NCI-H1105 treated with DMSO at 0.1 percent for 48 hours (cell line): Measurements from ENCODE around the gene NCMAP.

Experiments used
- DNase-seq: peaks from one replicate; lab custom pipeline; 2025; lab: John Stamatoyannopoulos, UW

The NCMAP gene

GRCh38 chr1:24622218-24622617, 66.3 kb downstream of the NCMAP start:
- no peak for DNase-seq

GRCh38 chr1:24632832-24633175, 76.9 kb downstream of the NCMAP start:
- DNase-seq, result no peak

- DNase-seq, result peak; percentile 82
These were observed 79.4 kb downstream of the NCMAP start for GRCh38 chr1:24635195-24635843.

GRCh38 chr1:24636661-24637357, 80.9 kb downstream of the NCMAP start:
- DNase-seq, result no peak

- no peak for DNase-seq
These were observed 83.2 kb downstream of the NCMAP start for GRCh38 chr1:24639094-24639493.

- no peak for DNase-seq
These were observed 84.0 kb downstream of the NCMAP start for GRCh38 chr1:24639881-24640280.

GRCh38 chr1:24640288-24640687, 84.4 kb downstream of the NCMAP start:
- no peak for DNase-seq

- no peak for DNase-seq
These were observed 85.8 kb downstream of the NCMAP start for GRCh38 chr1:24641646-24642151.

- DNase-seq, result peak; percentile 99
These were observed 86.8 kb downstream of the NCMAP start, which contains the start of gene SRRM1 for GRCh38 chr1:24642481-24643362. SRRM1 (plus strand) TSS chr1:24643302; CDS start chr1:24643327, 25 bp downstream.

- DNase-seq, result no peak
These were observed 87.6 kb downstream of the NCMAP start for GRCh38 chr1:24643363-24644099.

- no peak for DNase-seq
These were observed 88.2 kb downstream of the NCMAP start for GRCh38 chr1:24644100-24644384.

GRCh38 chr1:24648919-24649318, 93.0 kb downstream of the NCMAP start:
- DNase-seq, result no peak

GRCh38 chr1:24652382-24652781, 96.5 kb downstream of the NCMAP start:
- no peak for DNase-seq

GRCh38 chr1:24654010-24654409, 98.1 kb downstream of the NCMAP start:
- DNase-seq, result no peak

- DNase-seq, result no peak
These were observed 100.2 kb downstream of the NCMAP start for GRCh38 chr1:24656046-24656445.

- DNase-seq, result no peak
These were observed 101.9 kb downstream of the NCMAP start for GRCh38 chr1:24657781-24658180.
